Upper lobe of left lung (tissue), 4 donors: ENCODE results near the gene GRIK4.

Experiments
- EP300 ChIP-seq, 4 donors: sonication (generic); formaldehyde crosslinking; IDR thresholded peaks; one replicate each; pipeline ENCODE4 v1.5.1; 2017; ENCODE audit warnings: antibody characterized with exemption in 4 of 4, control low read depth in 2 of 4
- POLR2AphosphoS5 ChIP-seq, 2 donors: sonication (generic); formaldehyde crosslinking; IDR thresholded peaks; one replicate each; pipeline ENCODE4 v1.5.1; 2017; ENCODE audit warnings: antibody characterized with exemption in 2 of 2
- TF ChIP-seq, protein P1 (sequence below), 6 experiments: fragments of 450-650 bp in 4 of 6; fragments of 200-600 bp in 2 of 6; sonication (generic) in 2 of 6; IDR thresholded peaks; one replicate each; pipeline ENCODE4 v1.5.1; 2016 to 2019; ENCODE audit warnings: antibody characterized with exemption in 6 of 6

GRCh38 chr11:120516461-120517389 is 5.2 kb downstream of the GRIK4 start:
- TF ChIP-seq POLR2AphosphoS5 (IDR thresholded peaks at IDR 0.05) (no peak), EP300 (IDR thresholded peaks at IDR 0.05) (no peak)
- TF ChIP-seq, protein P1, sequence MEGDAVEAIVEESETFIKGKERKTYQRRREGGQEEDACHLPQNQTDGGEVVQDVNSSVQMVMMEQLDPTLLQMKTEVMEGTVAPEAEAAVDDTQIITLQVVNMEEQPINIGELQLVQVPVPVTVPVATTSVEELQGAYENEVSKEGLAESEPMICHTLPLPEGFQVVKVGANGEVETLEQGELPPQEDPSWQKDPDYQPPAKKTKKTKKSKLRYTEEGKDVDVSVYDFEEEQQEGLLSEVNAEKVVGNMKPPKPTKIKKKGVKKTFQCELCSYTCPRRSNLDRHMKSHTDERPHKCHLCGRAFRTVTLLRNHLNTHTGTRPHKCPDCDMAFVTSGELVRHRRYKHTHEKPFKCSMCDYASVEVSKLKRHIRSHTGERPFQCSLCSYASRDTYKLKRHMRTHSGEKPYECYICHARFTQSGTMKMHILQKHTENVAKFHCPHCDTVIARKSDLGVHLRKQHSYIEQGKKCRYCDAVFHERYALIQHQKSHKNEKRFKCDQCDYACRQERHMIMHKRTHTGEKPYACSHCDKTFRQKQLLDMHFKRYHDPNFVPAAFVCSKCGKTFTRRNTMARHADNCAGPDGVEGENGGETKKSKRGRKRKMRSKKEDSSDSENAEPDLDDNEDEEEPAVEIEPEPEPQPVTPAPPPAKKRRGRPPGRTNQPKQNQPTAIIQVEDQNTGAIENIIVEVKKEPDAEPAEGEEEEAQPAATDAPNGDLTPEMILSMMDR (IDR thresholded peaks at IDR 0.05), result no peak
